Activated gamma-delta T cell (primary cell): ENCODE results near the gene TCEAL6.
"Not testable (repeated sequence)": the region's sequence is repeated elsewhere in the genome, so short reads cannot be mapped to it uniquely, and the experiment has no call there.

Experiments
- DNase-seq: peaks from one replicate; lab custom pipeline; 2025; lab: John Stamatoyannopoulos, UW
- total RNA-seq, 2 donors: gene quantifications; one replicate each; lab custom pipeline; 2026; lab: John Stamatoyannopoulos, UW

The TCEAL6 gene
- 0 to 0.13 reads per million in 2 donors for total RNA-seq

DNA sequence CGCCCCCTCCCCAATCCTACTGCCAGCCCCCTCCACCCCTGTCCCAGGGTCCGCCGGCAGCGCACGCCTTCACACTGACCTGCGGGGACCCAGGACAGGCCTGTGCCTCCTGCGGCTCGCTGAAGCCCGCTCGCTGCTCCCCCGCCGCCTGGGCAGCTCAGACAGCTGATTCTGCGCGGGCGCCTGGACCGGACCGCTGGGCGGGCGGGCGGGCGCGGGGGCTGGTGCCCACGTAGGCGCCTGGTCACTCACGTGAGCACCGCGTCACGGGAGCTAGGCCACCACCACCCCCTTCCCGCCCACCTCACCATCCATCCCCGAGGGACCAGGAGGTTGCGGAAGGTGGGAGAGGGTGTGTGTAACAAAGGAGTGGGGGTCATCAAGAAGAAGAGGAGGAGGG lies at the start of gene TCEAL6:
Gene TCEAL6, minus strand, starts transcription at position 208 of the 400 bp plus-strand sequence.
- not testable (repeated sequence) for DNase-seq

- no peak for DNase-seq
Measured at GRCh38 chrX:102185967-102186720, 43.9 kb upstream of the TCEAL6 start.

GRCh38 chrX:102155806-102156179 lies 13.5 kb upstream of the TCEAL6 start, which contains the start of gene BEX5:
TSS of gene BEX5 (minus strand) at chrX:102155977. CDS start at chrX:102154265, 1,712 bp downstream.
- DNase-seq, result no peak

DNA sequence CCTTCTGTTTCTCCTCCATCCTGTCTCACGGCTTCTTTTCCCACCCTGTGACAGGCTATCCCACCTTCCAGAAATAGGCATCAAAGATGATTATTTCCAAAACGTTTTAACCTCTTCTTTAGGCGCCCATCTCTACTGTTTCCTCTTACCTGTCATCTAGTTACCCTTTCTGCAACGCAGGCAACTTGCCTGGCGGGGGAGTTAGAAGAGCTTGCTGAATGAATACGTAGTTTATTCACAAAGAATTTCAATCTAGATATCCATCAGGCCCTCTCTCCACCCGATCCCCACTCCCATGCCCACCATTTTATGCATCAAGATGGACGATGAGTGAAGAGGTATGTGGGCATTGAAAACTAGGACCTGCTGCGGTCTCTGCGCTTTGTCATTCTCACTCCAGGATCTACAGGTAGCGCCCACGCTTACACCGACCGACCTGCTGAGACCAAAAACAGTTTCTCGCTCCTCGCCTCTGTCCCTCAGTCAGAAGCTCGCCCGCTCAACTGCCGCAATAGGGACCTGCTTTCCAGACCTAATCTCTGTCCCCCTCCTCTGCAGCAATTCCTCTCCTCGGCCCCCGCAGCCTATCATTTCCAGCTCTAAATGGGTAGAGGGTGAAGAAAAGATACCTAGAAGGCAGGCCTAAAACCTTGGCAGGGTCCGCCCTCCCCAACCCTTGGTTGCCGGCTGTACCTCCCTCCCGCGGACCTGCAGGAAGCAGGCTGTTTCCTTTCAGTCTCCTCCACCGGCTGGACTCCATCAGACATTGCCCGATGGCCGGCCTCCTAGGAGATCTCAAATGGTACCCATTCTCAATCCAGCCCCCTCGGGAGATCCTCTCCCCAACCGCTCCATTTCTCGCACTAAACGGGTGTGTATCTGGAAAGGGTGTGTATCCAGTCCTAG lies 12.9 kb upstream of the TCEAL6 start:
- DNase-seq, result no peak

DNA sequence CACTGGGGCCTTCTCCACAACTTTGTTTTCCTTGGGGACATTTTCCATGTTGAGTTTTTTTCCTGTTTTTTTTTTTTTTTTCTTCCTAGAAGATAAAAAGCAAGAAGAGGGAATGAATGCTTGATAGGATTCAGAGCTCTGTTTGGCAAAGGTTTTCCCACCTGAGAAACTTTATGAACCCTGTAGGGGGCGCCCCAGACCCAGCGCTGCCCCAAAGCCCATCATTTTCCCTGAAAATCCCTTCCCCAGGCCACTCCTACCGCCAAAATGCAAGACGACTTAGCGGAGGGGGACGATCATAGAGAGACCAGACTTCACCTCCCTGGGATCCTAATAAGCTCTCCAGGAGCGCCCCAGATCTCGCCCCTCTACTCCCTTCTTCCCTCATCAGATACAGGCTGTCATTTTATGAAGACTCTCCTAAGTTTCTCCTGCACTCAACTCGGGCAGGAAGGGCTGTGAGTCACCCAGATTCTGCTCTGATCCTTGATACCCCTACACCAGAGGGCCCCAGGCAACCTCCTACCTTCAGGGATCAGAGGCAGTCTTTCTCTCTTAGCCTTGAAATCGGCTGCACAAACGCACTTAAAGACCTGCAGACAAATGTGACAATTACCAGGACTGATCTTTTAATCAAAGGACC lies 12.1 kb upstream of the TCEAL6 start:
- DNase-seq, result no peak

- not testable (repeated sequence) for DNase-seq
Measured at GRCh38 chrX:102141631-102142030, 650 bp downstream of the TCEAL6 start.

- DNase-seq, result not testable (repeated sequence)
Measured at GRCh38 chrX:102140876-102141275, 1.4 kb downstream of the TCEAL6 start.

GRCh38 chrX:102138064-102138463 lies 4.2 kb downstream of the TCEAL6 start:
- no peak for DNase-seq

GRCh38 chrX:102129473-102129872 lies 12.8 kb downstream of the TCEAL6 start:
- DNase-seq, result no peak

DNA sequence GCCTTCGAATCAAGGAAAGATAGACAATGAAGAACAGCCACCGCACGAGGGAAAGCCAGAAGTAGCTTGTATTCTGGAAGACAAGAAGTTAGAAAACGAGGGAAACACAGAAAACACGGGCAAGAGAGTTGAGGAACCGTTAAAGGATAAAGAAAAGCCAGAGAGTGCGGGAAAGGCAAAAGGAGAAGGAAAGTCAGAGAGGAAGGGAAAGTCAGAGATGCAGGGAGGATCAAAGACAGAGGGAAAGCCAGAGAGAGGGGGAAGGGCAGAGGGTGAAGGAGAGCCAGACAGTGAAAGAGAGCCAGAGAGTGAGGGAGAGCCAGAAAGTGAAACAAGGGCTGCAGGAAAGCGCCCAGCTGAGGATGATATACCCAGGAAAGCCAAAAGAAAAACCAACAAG lies 15.4 kb downstream of the TCEAL6 start:
- no peak for DNase-seq

- not testable (repeated sequence) for DNase-seq
Measured at GRCh38 chrX:102126080-102126818, 16.0 kb downstream of the TCEAL6 start.

DNA sequence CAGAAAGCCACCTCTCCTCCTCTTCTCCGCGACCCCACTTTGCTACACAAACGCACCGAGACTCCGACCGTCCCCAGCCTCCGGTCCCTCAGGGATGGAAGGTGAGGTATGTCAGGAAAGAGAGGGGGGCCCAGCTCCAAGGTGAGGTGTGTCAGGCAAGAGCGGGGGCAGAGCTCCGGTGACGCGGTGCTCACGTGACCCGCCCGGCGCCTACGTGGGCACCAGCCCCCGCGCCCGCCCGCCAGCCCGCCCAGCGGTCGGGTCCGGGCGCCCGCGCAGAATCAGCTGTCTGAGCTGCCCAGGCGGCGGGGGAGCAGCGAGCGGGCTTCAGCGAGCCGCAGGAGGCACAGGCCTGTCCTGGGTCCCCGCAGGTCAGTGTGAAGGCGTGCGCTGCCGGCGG lies 16.8 kb downstream of the TCEAL6 start, which contains the start of gene TCEAL2:
Gene TCEAL2, plus strand, starts transcription at position 244 of the 400 bp plus-strand sequence. CDS start 1,152 bp downstream, outside the sequence.
- not testable (repeated sequence) for DNase-seq

- DNase-seq, result not testable (repeated sequence)
Measured at GRCh38 chrX:102125014-102125413, 17.3 kb downstream of the TCEAL6 start.

DNA sequence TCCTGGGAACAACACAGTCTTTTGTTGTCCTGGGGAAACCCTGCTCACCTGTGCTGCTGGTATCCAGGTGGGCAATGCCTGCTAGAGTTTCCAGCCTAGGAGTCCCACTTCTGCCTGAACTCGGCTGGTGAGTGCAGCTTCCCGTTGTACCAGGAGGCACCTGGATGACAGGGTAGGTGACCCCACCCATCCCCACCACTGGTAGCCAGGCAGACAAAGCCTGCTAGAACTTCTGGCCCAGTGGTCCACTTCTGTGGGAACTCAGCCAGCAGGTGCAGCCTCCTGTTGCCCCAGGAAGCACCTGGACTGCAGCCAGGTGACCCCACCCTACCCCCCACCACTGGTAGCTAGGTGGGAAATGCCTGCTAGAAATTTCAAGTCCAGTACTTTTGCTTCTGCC lies 26.5 kb downstream of the TCEAL6 start:
- no peak for DNase-seq

DNA sequence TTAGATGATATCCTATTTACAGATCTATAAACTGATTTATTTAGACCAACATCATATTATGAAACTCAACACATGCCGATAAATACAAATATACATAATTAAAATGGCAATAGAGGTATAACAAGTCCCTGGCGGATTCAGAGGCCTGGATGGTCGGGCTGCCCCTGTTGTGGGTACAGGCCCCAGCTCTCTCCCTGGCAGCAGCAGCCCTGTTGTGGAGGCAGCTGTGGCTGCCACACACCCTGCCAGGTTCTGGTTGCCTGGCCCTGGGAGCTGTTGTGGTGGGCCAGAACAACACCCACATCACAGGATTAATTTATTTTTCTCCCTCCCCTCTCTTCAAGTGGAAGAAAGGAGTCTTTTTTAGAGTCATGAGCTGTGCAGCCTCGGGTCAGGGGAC lies 28.9 kb downstream of the TCEAL6 start:
- no peak for DNase-seq
